ENCODE measurements around the gene MYO3A. TPM values are rescaled to one million over a fixed set of nuclear protein-coding genes. Genes with fewer than 3 reads are reported as not detected.
A peak's percentile ranks its signal among the peaks of the same experiment; 100 is the strongest.

The MYO3A gene
- total RNA-seq, 2 donors from 2014 or later = under 0.01 to 0.49 TPM

DNA sequence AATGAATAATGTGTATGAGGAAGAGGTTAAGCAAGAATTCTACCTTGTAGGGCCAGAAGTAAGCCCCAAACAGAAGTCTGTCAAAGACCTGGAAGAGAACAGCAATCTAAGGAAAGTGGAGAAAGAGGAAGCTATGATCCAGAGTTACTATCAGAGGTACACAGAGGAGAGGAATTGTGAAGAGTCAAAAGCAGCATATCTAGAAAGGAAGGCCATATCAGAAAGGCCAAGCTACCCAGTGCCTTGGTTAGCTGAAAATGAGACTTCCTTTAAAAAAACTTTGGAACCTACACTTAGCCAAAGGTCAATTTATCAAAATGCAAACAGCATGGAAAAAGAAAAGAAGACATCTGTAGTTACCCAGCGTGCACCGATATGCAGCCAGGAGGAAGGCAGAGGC lies 239.8 kb downstream of the MYO3A start:
- Histone ChIP-seq H3K27me3 (replicated peaks; ENCODE audit: insufficient read depth) (no peaks in the 10 kb centered on the region), H3K9me3 (no peaks in the 10 kb centered on the region), H3K4me3 (no peak overlapping the region), H3K27ac (no peak overlapping the region), H3K4me1 (ENCODE audit: control insufficient read depth in 1 of 2, low read depth in 2 of 2) (no peaks in the 10 kb centered on the region), H3K36me3 (no peaks in the 10 kb centered on the region)
- ATAC-seq (ENCODE audit: insufficient number of reproducible peaks, low FRiP score, low read depth) (no peak), DNase-seq (ENCODE audit: low spot score) (no peak)
- TF ChIP-seq, protein P1, sequence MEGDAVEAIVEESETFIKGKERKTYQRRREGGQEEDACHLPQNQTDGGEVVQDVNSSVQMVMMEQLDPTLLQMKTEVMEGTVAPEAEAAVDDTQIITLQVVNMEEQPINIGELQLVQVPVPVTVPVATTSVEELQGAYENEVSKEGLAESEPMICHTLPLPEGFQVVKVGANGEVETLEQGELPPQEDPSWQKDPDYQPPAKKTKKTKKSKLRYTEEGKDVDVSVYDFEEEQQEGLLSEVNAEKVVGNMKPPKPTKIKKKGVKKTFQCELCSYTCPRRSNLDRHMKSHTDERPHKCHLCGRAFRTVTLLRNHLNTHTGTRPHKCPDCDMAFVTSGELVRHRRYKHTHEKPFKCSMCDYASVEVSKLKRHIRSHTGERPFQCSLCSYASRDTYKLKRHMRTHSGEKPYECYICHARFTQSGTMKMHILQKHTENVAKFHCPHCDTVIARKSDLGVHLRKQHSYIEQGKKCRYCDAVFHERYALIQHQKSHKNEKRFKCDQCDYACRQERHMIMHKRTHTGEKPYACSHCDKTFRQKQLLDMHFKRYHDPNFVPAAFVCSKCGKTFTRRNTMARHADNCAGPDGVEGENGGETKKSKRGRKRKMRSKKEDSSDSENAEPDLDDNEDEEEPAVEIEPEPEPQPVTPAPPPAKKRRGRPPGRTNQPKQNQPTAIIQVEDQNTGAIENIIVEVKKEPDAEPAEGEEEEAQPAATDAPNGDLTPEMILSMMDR (IDR thresholded peaks at IDR 0.05) = no peak

DNA sequence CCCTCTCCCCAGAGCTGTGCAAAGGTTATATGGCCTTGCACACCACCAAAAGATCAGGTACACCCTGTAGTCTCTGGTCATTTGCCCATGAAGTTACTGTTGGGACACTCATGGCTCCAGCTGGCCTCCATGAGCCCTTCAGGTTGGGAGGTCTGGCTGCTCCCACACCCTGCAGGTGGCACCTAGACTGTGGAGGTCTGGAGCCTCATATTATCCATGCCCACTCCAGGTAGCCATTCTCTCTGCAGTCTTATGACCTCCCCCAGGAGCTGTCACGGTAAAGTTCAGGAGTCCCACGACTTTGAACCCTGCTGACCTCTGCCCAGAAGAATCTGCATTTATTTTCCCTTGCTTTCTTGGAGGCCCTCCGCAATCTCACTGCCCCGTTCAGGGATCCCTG lies 243.3 kb downstream of the MYO3A start:
- no peaks in the 10 kb centered on the region for H3K36me3 ChIP-seq
- no peaks in the 10 kb centered on the region for H3K4me1 ChIP-seq (ENCODE audit: control insufficient read depth in 1 of 2, low read depth in 2 of 2)
- TF ChIP-seq, protein P1 (IDR thresholded peaks at IDR 0.05) = no peak
- H3K27ac ChIP-seq = no peak overlapping the region
- no peaks in the 10 kb centered on the region for H3K27me3 ChIP-seq (replicated peaks; ENCODE audit: insufficient read depth)
- DNase-seq (ENCODE audit: low spot score) (no peak), ATAC-seq (ENCODE audit: insufficient number of reproducible peaks, low FRiP score, low read depth) (no peak)
- H3K4me3 ChIP-seq = no peak overlapping the region
- H3K9me3 ChIP-seq = no peaks in the 10 kb centered on the region

DNA sequence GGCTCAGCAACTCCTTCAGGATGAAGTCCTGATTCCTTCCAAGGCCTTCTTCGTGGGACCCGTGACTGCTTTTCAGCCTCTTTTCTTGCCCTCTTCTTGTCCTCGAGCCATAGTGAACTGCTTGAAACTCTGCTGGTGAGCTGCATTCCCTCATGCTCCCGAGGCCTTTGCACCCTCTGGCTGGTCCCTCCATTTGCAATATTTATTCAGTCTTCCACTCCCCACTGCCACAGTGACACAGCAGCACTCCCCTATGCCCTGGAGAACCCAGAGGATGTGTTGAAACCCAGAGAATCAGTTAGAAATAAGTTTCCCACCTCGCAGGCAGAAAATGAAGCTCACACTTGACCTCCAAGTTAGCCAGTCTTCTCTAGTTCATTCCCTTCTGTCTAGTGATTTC lies 260.2 kb downstream of the MYO3A start:
- Histone ChIP-seq H3K4me3 (no peak overlapping the region), H3K9me3 (no peaks in the 10 kb centered on the region), H3K4me1 (ENCODE audit: control insufficient read depth in 1 of 2, low read depth in 2 of 2) (no peaks in the 10 kb centered on the region), H3K36me3 (no peaks in the 10 kb centered on the region), H3K27me3 (replicated peaks; ENCODE audit: insufficient read depth) (no peaks in the 10 kb centered on the region), H3K27ac (no peak overlapping the region)
- no peak for DNase-seq (ENCODE audit: low spot score)
- TF ChIP-seq, protein P1 (IDR thresholded peaks at IDR 0.05) = no peak
- peak; percentile 36 for ATAC-seq (ENCODE audit: insufficient number of reproducible peaks, low FRiP score, low read depth)

DNA sequence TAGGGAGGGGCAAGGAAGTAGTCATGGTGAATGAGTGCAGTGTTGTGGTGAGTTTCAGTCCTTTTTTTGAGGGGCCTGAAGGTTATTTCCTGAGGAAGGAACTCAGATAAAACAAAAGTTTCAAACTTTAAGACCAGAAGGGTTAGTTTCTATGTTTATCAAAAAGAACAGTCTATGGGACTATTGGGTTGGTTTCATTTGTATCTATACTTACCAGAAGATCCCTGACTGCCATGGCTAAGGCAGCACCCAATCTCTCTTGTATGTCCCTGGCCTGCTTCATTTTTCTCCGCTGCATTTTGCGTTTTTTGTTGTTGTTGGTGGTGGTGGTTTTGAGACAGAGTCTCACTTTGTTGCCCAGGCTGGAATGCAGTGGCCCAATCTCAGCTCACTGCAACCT lies 263.2 kb downstream of the MYO3A start:
- Histone ChIP-seq H3K27ac (no peak overlapping the region), H3K36me3 (no peaks in the 10 kb centered on the region), H3K27me3 (replicated peaks; ENCODE audit: insufficient read depth) (no peaks in the 10 kb centered on the region), H3K4me3 (no peak overlapping the region), H3K4me1 (ENCODE audit: control insufficient read depth in 1 of 2, low read depth in 2 of 2) (no peaks in the 10 kb centered on the region), H3K9me3 (no peaks in the 10 kb centered on the region)
- DNase-seq (ENCODE audit: low spot score) (no peak), ATAC-seq (ENCODE audit: insufficient number of reproducible peaks, low FRiP score, low read depth) (no peak)
- TF ChIP-seq, protein P1 (IDR thresholded peaks at IDR 0.05) = no peak

DNA sequence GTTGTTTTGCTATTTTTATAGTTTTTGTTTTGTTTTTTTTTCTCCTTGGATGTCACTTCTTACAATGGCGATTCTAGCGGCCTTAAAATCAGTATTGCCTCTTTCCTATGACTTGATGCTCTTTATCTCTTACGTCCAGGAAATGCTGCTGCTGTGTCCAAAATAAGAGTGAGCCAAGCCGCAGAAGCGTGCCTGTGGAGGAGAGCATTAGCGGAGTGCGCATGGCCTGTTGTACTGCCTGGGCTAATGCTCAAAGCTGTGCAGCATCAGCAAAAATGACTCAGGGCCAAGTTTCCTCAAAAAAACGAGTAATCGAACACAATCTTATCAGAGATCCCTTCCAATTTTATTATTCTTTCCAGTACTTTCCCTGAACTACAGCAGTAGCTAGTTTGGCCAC lies 264.1 kb downstream of the MYO3A start:
- Histone ChIP-seq H3K27me3 (replicated peaks; ENCODE audit: insufficient read depth) (no peaks in the 10 kb centered on the region), H3K9me3 (no peaks in the 10 kb centered on the region), H3K36me3 (no peaks in the 10 kb centered on the region), H3K4me1 (ENCODE audit: control insufficient read depth in 1 of 2, low read depth in 2 of 2) (no peaks in the 10 kb centered on the region), H3K4me3 (no peak overlapping the region), H3K27ac (no peak overlapping the region)
- ATAC-seq (ENCODE audit: insufficient number of reproducible peaks, low FRiP score, low read depth) (no peak), DNase-seq (ENCODE audit: low spot score) (no peak)
- TF ChIP-seq, protein P1 (IDR thresholded peaks at IDR 0.05) = no peak

Measured in thoracic aorta (tissue), 2 donors.